B cell (primary cell): ENCODE results near the gene CERS6. TPM values are rescaled to one million over a fixed set of nuclear protein-coding genes. Genes with fewer than 3 reads are reported as not detected.

Experiments
- ATAC-seq: fragments of 200-7000 bp; cut with Tn5 transposase; one replicate; pipeline ENCODE4 v1.10.0; 2021; ENCODE audit warnings: low read depth, mild to moderate bottlenecking, moderate number of reproducible peaks, moderate library complexity
- CTCF ChIA-PET: fragments of 350-600 bp; sonication (Branson Sonifier 250); formaldehyde crosslinking; loops from one replicate; lab custom pipeline; 2021; ENCODE audit warnings: antibody characterized with exemption, inconsistent platforms; lab: Charles Lee
- POLR2A ChIA-PET: fragments of 350-600 bp; sonication (Branson Sonifier 250); formaldehyde crosslinking; loops from one replicate; lab custom pipeline; 2021; ENCODE audit warnings: antibody characterized with exemption; lab: Charles Lee
- DNase-seq: peaks from one replicate; pipeline ENCODE4 v3.0.0; 2013
- H2AFZ ChIP-seq: 2 replicates; pipeline ENCODE4 v1.6.1; 2012; ENCODE audit warnings: mild to moderate bottlenecking, low read depth, low read length; ENCODE audit not compliant: insufficient read depth, poor library complexity, severe bottlenecking
- H3K27ac ChIP-seq, 2 donors: 1 replicate in 1 of 2; 2 replicates in 1 of 2; pipeline ENCODE4 v1.5.1; 2012 to 2013; ENCODE audit warnings: low read length in 2 of 2, mild to moderate bottlenecking in 2 of 2, moderate library complexity in 1 of 2
- H3K27me3 ChIP-seq, 4 experiments: fragments of 200-600 bp in 1 of 4; sonication (generic) in 1 of 4; replicated peaks in 1 of 4; 1 replicate in 2 of 4; 2 replicates in 2 of 4; pipeline versions ENCODE4 v1.6.1 to v1.7.0; 2013 to 2016; ENCODE audit warnings: low read length in 3 of 4, mild to moderate bottlenecking in 2 of 4, mixed read lengths in 1 of 4, moderate library complexity in 1 of 4; ENCODE audit not compliant: insufficient read depth in 4 of 4, control insufficient read depth in 3 of 4; ENCODE audit errors: control extremely low read depth in 1 of 4
- H3K36me3 ChIP-seq, 2 experiments: replicated peaks in 1 of 2; 1 replicate in 1 of 2; 2 replicates in 1 of 2; pipeline versions ENCODE4 v1.6.1 to v1.7.1; 2013; ENCODE audit warnings: low read length in 1 of 2; ENCODE audit not compliant: insufficient read depth in 2 of 2, control insufficient read depth in 1 of 2; ENCODE audit errors: control extremely low read depth in 1 of 2, extremely low read depth in 1 of 2
- H3K4me1 ChIP-seq, 2 donors: fragments of 200-600 bp in 1 of 2; sonication (generic) in 1 of 2; 1 replicate in 1 of 2; 2 replicates in 1 of 2; pipeline versions ENCODE4 v1.5.1 to v1.6.1; 2013 to 2017; ENCODE audit warnings: low read length in 2 of 2; ENCODE audit not compliant: control insufficient read depth in 2 of 2, insufficient read depth in 2 of 2
- H3K4me2 ChIP-seq: replicated peaks from 2 replicates; pipeline ENCODE3; 2012; ENCODE audit warnings: mild to moderate bottlenecking, low read depth, low read length; ENCODE audit not compliant: poor library complexity, severe bottlenecking
- H3K4me3 ChIP-seq, 5 experiments: fragments of 200-600 bp in 1 of 5; sonication (generic) in 1 of 5; 1 replicate in 3 of 5; 2 replicates in 2 of 5; pipeline versions ENCODE4 v1.5.1 to v1.7.0; 2011 to 2016; ENCODE audit warnings: low read length in 4 of 5, mild to moderate bottlenecking in 4 of 5, low read depth in 2 of 5, control low read depth in 1 of 5, moderate library complexity in 1 of 5; ENCODE audit not compliant: insufficient read depth in 1 of 5; ENCODE audit errors: control extremely low read depth in 1 of 5, extremely low read depth in 1 of 5
- H3K79me2 ChIP-seq: fragments of 200-600 bp; sonication (generic); one replicate; pipeline ENCODE4 v1.6.0; 2016; ENCODE audit warnings: low read length; ENCODE audit not compliant: control insufficient read depth, insufficient read depth
- H3K9ac ChIP-seq: fragments of 200-600 bp; sonication (generic); 2 replicates; pipeline ENCODE4 v1.6.1; 2017; ENCODE audit warnings: mild to moderate bottlenecking, low read length, moderate library complexity
- H3K9me3 ChIP-seq, 3 donors: one replicate each; pipeline versions ENCODE4 v1.6.1 to v1.7.1; 2013; ENCODE audit warnings: low read length in 2 of 3; ENCODE audit not compliant: control insufficient read depth in 2 of 3, insufficient read depth in 1 of 3; ENCODE audit errors: control extremely low read depth in 1 of 3
- H4K20me1 ChIP-seq: 2 replicates; pipeline ENCODE4 v1.6.0; 2012; ENCODE audit warnings: mild to moderate bottlenecking, low read length; ENCODE audit not compliant: insufficient read depth, control insufficient read depth, poor library complexity, severe bottlenecking
- H3K27ac Mint-ChIP-seq: one replicate; pipeline ENCODE4 v1.8.0; 2021; ENCODE audit warnings: mixed read lengths
- H3K27me3 Mint-ChIP-seq: one replicate; pipeline ENCODE4 v1.8.0; 2021; ENCODE audit warnings: mixed read lengths
- H3K4me1 Mint-ChIP-seq: one replicate; pipeline ENCODE4 v1.8.0; 2021; ENCODE audit warnings: mixed read lengths
- H3K4me3 Mint-ChIP-seq: one replicate; pipeline ENCODE4 v1.8.0; 2021; ENCODE audit warnings: mixed read lengths
- H3K9me3 Mint-ChIP-seq: one replicate; pipeline ENCODE4 v1.8.0; 2022; ENCODE audit warnings: mixed read lengths; ENCODE audit not compliant: insufficient read depth
- CTCF ChIP-seq: fragments of 200-600 bp; IDR thresholded peaks from one replicate; pipeline ENCODE4 v1.8.0; 2022; ENCODE audit warnings: antibody characterized with exemption, mild to moderate bottlenecking
- EZH2 ChIP-seq: IDR thresholded peaks from 2 replicates; pipeline ENCODE4 v1.6.1; 2012; ENCODE audit warnings: borderline replicate concordance, low read depth, mild to moderate bottlenecking, moderate library complexity, low read length; ENCODE audit not compliant: insufficient read depth, poor library complexity, severe bottlenecking
- WGBS: methylation state at CpG from one replicate; pipeline ENCODE4 v1.1.5; 2013; ENCODE audit warnings: missing lambda C conversion rate; ENCODE audit not compliant: insufficient coverage; 5-methylcytosine and 5-hydroxymethylcytosine counted together
- intact Hi-C: fragments of 100-400 bp; cut with micrococcal nuclease; formaldehyde crosslinking; loops from one replicate; pipeline ENCODE4 v1.10.0; 2022
- polyA plus RNA-seq: library from polyadenylated mRNA; depleted of rRNA; stranded (reverse); fragments of >200 nt; gene quantifications from 2 replicates; pipeline ENCODE4 v1.2.3, GENCODE V29; 2012
- total RNA-seq, 2 donors: library from RNA; stranded (reverse); fragments of 120-200 nt in 1 of 2; gene quantifications; 1 replicate in 1 of 2; 2 replicates in 1 of 2; pipeline versions ENCODE4 v1.2.3 to v1.2.4, GENCODE V29; 2013 to 2022

Gene CERS6
- total and polyA plus RNA-seq, 2 donors (not counting 1 experiment from before 2014, with no cell fraction given): 2.2 to 5.5 TPM

DNA sequence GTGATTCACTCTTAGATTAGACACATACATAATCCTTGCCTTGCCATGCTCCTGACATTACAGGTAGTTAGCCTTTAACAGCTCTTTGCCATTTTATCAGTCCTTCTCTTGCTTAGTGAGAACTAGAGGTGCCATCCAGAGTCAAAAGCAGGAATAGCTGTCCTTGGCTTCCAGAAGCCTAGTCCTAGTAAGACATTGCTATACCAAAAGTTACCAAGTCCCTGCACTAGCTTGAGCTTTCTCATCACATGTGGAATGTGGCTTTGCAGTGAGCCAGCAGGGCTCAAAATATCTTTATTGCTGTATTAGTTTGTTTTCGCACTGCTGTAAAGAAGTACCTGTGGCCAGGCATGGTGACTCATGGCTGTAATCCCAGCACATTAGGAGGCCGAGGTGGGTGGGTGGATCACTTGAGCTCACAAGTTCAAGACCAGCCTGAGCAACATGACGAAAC is 241.6 kb downstream of the CERS6 start:
- Histone ChIP-seq H3K9me3 (no peaks in the 10 kb centered on the region), H2AFZ (no peak overlapping the region), H3K4me3 (no peak overlapping the region), H4K20me1 (no peaks in the 10 kb centered on the region), H3K4me2 (no peak overlapping the region), H3K9ac (no peak overlapping the region), H3K27ac (no peak overlapping the region), H3K79me2 (no peaks in the 10 kb centered on the region), H3K27me3 (no peaks in the 10 kb centered on the region), H3K4me1 (no peaks in the 10 kb centered on the region), H3K36me3 (peaks cover 7% of the 10 kb centered on the region in 2 experiments)
- no peak overlapping the region for H3K4me3 Mint-ChIP-seq
- intact Hi-C loops: no loop called here
- TF ChIP-seq EZH2: no peak
- TF ChIP-seq CTCF: no peak
- no peaks in the 10 kb centered on the region for H3K4me1 Mint-ChIP-seq
- POLR2A ChIA-PET: no interaction called here
- H3K9me3 Mint-ChIP-seq: no peaks in the 10 kb centered on the region
- DNase-seq: no peak
- 86% methylated on average over 1 of the region's 3 CpGs for WGBS
- ATAC-seq: no peak
- CTCF ChIA-PET: interaction anchor here (1.2 to 2.5 kb wide), 3 partner anchors 8 to 351 kb away, joined by 5 to 8 read pairs (median 5); no protein-coding TSS in a partner anchor
- H3K27me3 Mint-ChIP-seq: no peaks in the 10 kb centered on the region
- no peak overlapping the region for H3K27ac Mint-ChIP-seq

DNA sequence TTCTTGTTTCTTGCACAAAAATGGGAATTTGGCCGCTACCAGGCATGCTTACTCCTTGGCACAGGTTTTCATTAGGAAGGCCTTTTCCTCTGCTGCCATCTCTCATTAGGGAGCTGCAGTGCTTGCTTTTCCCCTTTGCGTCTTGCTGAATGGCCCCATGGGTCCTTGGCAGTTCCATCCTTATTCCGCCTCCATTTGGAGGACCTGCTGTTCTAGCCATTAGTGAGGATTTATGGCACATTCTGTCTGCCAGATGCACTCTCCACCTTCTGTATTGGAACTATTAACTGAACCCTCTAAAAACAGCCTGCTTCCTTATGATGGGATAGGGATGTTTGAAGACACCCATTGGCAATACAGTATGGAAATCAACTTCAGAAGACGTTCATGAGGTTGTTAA is 242.9 kb downstream of the CERS6 start:
- TF ChIP-seq CTCF (no peak), EZH2 (no peak)
- H3K27ac ChIP-seq: no peak overlapping the region
- ATAC-seq: no peak
- Mint-ChIP-seq H3K9me3 (no peaks in the 10 kb centered on the region), H3K4me1 (no peaks in the 10 kb centered on the region), H3K4me3 (no peak overlapping the region), H3K27me3 (no peaks in the 10 kb centered on the region), H3K27ac (no peak overlapping the region)
- no peak overlapping the region for H3K4me3 ChIP-seq
- CTCF ChIA-PET: no interaction called here
- H3K4me1 ChIP-seq: no peaks in the 10 kb centered on the region
- no peak for DNase-seq
- POLR2A ChIA-PET: no interaction called here
- no peaks in the 10 kb centered on the region for H4K20me1 ChIP-seq
- H3K36me3 ChIP-seq: peaks cover 7% of the 10 kb centered on the region in 2 experiments
- intact Hi-C loops: no loop called here
- WGBS: 100% methylated on average over 3 of the region's 4 CpGs
- no peaks in the 10 kb centered on the region for H3K79me2 ChIP-seq
- H3K9me3 ChIP-seq: no peaks in the 10 kb centered on the region
- no peaks in the 10 kb centered on the region for H3K27me3 ChIP-seq
- H3K9ac ChIP-seq: no peak overlapping the region
- no peak overlapping the region for H2AFZ ChIP-seq
- no peak overlapping the region for H3K4me2 ChIP-seq
